Thyroid gland (tissue), 4 donors: ENCODE results near the gene LRP10. TPM values are rescaled to one million over a fixed set of nuclear protein-coding genes. Genes with fewer than 3 reads are reported as not detected.

Source experiments
- DNase-seq, 2 donors: peaks; one replicate each; pipeline ENCODE4 v3.0.0-alpha.2; 2019
- H3K27ac ChIP-seq, 3 donors: fragments of 200-600 bp; sonication (generic); 1 replicate in 2 of 3; 2 replicates in 1 of 3; pipeline ENCODE4 v1.5.1; 2016 to 2019; ENCODE audit warnings: mild to moderate bottlenecking in 1 of 3, moderate library complexity in 1 of 3
- H3K27me3 ChIP-seq: fragments of 200-600 bp; sonication (generic); one replicate; pipeline ENCODE4 v1.5.1; 2019
- H3K36me3 ChIP-seq, 2 donors: fragments of 200-600 bp; sonication (generic); one replicate each; pipeline ENCODE4 v1.5.1; 2016 to 2019
- H3K4me1 ChIP-seq, 2 donors: fragments of 200-600 bp; sonication (generic); one replicate each; pipeline ENCODE4 v1.5.1; 2017 to 2019
- H3K4me3 ChIP-seq, 3 donors: fragments of 200-600 bp; sonication (generic); replicated peaks in 1 of 3; 1 replicate in 2 of 3; 2 replicates in 1 of 3; pipeline ENCODE4 v1.5.1; 2016; ENCODE audit warnings: mild to moderate bottlenecking in 1 of 3
- H3K9me3 ChIP-seq: fragments of 200-600 bp; sonication (generic); one replicate; pipeline ENCODE4 v1.5.1; 2017
- POLR2A ChIP-seq, 2 donors: fragments of 450-650 bp; IDR thresholded peaks; one replicate each; pipeline ENCODE4 v1.6.1; 2017; ENCODE audit warnings: antibody characterized with exemption in 2 of 2, mild to moderate bottlenecking in 2 of 2, moderate library complexity in 1 of 2
- WGBS, 2 donors: methylation state at CpG; one replicate each; pipeline ENCODE4 v1.1.5; 2017; 5-methylcytosine and 5-hydroxymethylcytosine counted together
- intact Hi-C: fragments of 100-400 bp; cut with DNase I; formaldehyde crosslinking; loops from one replicate; pipeline ENCODE4 v1.15.1; 2023
- total RNA-seq, 4 donors: library from RNA; depleted of rRNA; stranded (reverse); fragments of >200 nt; gene quantifications; one replicate each; pipeline ENCODE4 v1.2.3, GENCODE V29; 2016
- TF ChIP-seq, protein P1 (sequence below), 6 experiments: fragments of 200-600 bp in 3 of 6; fragments of 450-650 bp in 3 of 6; sonication (generic) in 3 of 6; IDR thresholded peaks; one replicate each; pipeline ENCODE4 v1.5.1; 2016 to 2019; ENCODE audit warnings: antibody characterized with exemption in 6 of 6, mild to moderate bottlenecking in 2 of 6, inconsistent platforms in 1 of 6, moderate library complexity in 1 of 6

The LRP10 gene
- total RNA-seq, 4 donors from 2014 or later: 107 to 143 (median 121) TPM

GRCh38 chr14:22878271-22879246, 7.0 kb downstream of the LRP10 start:
- peaks cover 50 to 60% of the 10 kb centered on the region in 2 donors for H3K36me3 ChIP-seq
- intact Hi-C loops: no loop called here
- no peaks in the 10 kb centered on the region for H3K9me3 ChIP-seq
- no peak overlapping the region for H3K27ac ChIP-seq
- peaks cover 6 to 18% of the 10 kb centered on the region in 2 donors for H3K4me1 ChIP-seq
- 89% methylated on average over 8 of the region's 8 CpGs for WGBS, 2 donors
- DNase-seq: no peak
- H3K27me3 ChIP-seq: no peaks in the 10 kb centered on the region
- TF ChIP-seq, protein P1, sequence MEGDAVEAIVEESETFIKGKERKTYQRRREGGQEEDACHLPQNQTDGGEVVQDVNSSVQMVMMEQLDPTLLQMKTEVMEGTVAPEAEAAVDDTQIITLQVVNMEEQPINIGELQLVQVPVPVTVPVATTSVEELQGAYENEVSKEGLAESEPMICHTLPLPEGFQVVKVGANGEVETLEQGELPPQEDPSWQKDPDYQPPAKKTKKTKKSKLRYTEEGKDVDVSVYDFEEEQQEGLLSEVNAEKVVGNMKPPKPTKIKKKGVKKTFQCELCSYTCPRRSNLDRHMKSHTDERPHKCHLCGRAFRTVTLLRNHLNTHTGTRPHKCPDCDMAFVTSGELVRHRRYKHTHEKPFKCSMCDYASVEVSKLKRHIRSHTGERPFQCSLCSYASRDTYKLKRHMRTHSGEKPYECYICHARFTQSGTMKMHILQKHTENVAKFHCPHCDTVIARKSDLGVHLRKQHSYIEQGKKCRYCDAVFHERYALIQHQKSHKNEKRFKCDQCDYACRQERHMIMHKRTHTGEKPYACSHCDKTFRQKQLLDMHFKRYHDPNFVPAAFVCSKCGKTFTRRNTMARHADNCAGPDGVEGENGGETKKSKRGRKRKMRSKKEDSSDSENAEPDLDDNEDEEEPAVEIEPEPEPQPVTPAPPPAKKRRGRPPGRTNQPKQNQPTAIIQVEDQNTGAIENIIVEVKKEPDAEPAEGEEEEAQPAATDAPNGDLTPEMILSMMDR (IDR thresholded peaks at IDR 0.05): no peak
- no peak for TF ChIP-seq POLR2A (IDR thresholded peaks at IDR 0.05)
- no peak overlapping the region for H3K4me3 ChIP-seq

DNA sequence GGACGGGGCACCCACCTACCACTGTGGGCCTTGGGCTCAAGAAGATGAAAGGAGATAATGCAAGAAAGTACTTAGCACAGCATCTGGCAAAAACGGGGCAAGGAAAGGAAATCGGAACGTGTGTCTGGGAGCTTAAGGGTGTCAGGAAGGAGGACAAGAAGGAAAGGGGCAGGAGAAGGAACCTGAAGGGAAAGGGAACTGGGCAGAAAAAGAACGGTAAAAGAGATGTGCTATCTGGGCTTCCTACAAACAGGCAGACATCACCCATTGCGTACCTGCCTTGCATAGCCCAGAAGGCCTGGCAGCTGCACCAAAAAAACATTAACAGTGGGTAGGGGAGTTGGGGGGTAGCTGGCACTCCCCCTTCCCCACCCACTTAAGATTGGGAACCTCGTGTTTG, 10.5 kb downstream of the LRP10 start:
- Histone ChIP-seq H3K27me3 (no peaks in the 10 kb centered on the region), H3K36me3 (peaks cover 16 to 25% of the 10 kb centered on the region in 2 donors), H3K4me1 (peaks cover 10 to 22% of the 10 kb centered on the region in 2 donors), H3K27ac (no peak overlapping the region), H3K4me3 (no peak overlapping the region), H3K9me3 (no peaks in the 10 kb centered on the region)
- TF ChIP-seq, protein P1 (IDR thresholded peaks at IDR 0.05): no peak
- TF ChIP-seq POLR2A (IDR thresholded peaks at IDR 0.05): no peak
- intact Hi-C loops: no loop called here
- DNase-seq: no peak
- WGBS, 2 donors: 36 to 43% methylated on average over 7 of the region's 7 CpGs

DNA sequence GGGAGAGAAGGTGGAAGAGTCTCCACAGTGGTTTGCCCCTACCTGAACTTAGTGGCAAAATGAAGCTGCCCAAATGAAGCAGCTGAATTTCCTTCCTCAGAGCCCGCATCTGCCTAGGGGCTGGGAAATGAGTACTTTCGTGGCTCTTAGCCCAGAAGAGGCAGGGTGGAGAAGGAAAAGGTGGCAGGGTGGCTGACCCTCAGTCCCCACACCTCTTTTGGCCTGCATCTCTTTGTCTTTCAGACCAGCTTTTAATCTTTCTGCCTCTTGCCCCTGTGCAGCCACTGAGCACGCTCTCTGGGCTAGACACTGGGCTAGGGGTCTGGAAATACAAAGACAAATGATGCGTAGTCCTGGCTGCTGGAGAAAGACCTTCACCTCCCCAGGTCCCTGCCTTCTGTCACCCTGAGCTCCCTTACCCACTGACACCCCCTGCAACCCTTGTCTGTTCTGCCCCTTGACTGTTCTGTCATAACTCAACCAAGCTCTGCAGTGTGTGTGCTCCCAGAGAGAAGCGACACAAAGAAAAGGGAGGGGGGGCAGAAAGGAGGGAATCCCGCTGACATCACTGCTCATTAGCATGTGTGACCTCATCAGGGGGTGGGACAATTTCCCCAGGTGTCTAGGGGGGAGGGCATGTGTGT, 11.1 kb downstream of the LRP10 start:
- intact Hi-C loops: no loop called here

DNA sequence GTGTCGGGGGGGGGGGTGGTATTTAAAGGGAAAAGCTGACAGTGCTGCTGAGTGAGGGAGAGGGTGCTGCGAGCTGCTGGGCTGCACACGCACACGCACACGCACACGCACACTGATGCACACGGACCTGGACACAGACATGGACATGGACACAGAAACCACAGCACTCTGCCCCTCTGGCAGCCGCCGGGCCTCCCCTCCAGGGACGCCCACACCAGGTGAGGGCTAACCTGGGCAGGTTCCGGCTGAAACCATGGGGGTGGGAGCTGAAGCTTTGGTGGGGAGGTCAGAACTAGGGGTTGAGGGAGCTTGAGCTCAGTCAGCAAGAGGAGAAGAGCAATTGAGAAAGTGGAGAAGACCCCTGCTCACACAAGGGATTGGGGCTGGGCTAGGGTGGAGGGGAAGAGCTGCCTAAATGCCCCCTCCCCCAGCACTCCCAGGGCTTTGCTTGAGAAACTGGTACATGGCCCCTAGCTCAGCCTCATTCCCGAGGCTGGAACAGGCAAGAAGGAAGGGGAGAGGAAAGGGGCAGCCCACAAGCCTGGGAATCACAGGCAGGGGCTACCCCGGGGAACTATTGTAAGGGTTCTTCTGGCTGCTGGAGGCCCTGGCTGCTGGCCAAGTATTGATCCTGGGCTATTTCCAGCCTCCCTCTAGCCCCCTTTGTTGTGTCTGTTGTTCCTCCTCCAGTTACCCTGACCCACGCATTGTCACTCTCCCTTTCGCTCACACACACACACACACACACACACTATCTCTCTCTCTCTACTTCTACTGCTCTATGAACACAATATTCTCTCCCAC, 11.8 kb downstream of the LRP10 start, which contains the start of gene REM2:
Gene REM2 (plus strand): TSS at position 50 of the 804 bp plus-strand sequence. CDS start 66 bp downstream, at position 116.
- Histone ChIP-seq H3K4me1 (peaks cover 10 to 28% of the 10 kb centered on the region in 2 donors), H3K4me3 (no peak within 1 kb of the TSS), H3K27me3 (no peaks in the 10 kb centered on the region), H3K36me3 (peaks cover 3 to 12% of the 10 kb centered on the region in 2 donors), H3K27ac (no peak within 1 kb of the TSS), H3K9me3 (no peaks in the 10 kb centered on the region)
- intact Hi-C loops: no loop called here
- no peak for DNase-seq
- WGBS, 2 donors: 24 to 29% methylated on average over 15 of the region's 15 CpGs
- no peak for TF ChIP-seq POLR2A (IDR thresholded peaks at IDR 0.05)
- TF ChIP-seq, protein P1 (IDR thresholded peaks at IDR 0.05): no peak

More for the DNA sequence above, 11.1 kb downstream of the LRP10 start:
- Histone ChIP-seq H3K27me3 (no peaks in the 10 kb centered on the region), H3K36me3 (peaks cover 10 to 19% of the 10 kb centered on the region in 2 donors), H3K4me1 (peaks cover 10 to 23% of the 10 kb centered on the region in 2 donors), H3K27ac (no peak overlapping the region), H3K4me3 (no peak overlapping the region), H3K9me3 (no peaks in the 10 kb centered on the region)
- WGBS, 2 donors: 9 to 28% methylated on average over 6 of the region's 6 CpGs
- peak; percentile 41 to 53 for DNase-seq
- TF ChIP-seq, protein P1 (IDR thresholded peaks at IDR 0.05): no peak
- TF ChIP-seq POLR2A (IDR thresholded peaks at IDR 0.05): no peak
